ENCODE results near the gene PRKCQ.
"Not testable (repeated sequence)": the region's sequence is repeated elsewhere in the genome, so short reads cannot be mapped to it uniquely, and the experiment has no call there.

PRKCQ gene

DNA sequence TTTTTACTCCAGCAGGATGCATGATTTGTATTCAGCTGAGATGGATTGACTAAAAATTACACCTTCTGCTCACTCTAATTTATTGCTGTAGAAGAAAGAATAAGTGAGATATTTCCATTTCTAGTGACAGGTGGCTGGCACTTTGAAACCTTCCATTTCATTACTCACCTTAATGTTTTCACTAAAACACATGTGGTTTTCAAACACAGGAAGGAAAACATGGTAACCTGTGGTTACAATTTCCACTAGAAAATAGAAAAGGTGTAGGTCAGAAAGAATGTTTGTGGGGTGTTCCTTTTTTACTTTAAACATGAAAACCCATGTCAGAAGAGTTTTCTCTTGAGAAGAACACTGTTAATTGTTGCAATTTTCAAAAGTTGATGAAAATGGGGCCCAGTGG, 12.0 kb upstream of the PRKCQ start:
- DNase-seq: no peak

DNA sequence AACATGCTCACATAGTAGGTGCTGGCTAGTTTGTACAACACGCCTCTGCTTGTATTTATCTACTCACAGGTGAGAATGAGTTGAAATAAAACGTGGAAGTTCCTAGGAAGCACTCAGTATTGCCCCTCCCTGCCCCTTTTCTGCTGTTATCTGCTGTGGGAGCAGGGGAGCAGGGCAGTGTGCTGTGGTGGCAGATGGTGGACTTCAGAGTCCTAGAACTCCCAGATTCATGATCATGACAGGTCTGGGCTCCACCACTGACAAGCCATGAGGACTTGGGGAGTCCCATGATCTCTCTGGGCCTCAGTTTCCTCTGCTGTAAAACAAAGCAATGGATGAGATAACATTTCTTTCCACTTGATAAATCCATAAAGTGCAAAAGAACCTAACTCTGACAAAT, 11.6 kb upstream of the PRKCQ start:
- no peak for DNase-seq

DNA sequence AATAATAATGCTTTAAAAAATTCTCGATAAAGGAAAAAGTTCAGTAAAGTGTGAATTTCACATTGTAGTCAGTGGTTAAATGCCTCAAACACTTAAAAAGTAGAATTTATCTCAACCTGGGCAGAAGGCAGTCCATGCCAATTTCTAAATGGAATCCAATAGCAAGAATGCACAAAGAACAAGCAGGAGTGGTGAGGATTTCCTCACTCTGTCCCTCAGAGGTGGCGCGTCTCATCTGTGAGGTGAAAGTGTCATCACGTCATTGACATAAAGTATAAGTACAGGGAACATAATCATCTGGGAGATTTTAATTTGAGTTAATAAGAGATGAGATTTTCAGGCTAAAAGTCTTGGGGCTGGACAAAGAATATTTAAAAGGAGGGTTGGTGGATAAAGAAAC, 10.0 kb upstream of the PRKCQ start:
- DNase-seq: no peak

DNA sequence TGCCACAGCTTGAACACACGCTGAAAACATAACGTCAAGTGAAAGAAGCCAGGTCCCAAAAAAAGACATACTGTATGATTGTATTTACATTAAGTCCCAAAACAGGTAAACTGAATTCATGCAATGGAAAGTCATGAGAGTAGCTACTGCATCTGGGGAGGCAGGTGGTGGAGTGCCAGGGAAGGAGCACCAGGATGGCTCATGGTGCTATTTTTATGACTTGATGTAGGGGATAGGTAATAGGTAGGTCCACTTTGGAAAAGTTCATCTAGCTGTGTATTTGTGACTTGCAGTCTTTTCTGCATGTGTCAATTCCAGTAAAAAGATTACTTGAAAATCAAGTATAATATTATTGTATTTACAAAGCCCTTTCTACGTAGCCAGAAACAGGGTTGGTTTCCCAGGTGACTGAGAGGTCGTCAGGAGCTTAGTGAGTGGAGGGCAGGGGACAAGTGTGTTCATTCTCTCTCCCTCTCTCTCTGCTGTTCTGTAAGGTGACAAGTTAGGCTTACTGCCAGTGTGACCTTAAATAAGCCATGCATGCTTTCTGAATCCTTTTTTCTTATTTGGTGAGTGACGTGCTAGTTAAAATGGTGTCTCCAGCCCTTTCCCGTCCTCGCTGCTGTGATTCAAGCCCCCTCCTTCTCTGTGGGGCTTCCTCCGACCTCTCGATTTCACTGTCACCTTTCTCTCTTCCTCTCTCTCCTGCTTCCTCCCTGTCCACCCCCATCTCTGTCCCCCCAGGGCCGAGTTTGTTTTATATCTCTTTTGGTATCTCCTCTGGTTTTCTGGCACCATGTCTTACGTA, 9.4 kb upstream of the PRKCQ start:
- DNase-seq: no peak

DNA sequence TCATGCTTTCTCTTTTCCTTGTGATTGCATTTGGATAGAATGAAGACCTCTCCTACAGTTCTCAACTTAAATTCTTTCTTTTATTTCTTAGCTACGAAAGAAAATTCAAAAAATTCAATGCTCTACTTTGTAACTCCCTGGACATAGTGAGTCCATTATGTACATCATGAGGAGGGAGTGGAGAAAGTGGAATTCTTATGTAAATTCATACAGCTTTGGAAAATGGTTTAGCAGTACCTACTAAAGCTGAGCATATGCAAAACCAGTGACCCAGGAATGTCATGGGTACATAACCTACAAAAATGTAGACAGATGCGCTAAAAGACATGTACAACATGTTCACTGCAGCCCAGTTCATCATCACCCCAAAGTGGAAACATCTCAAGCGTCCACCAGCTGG, 8.8 kb upstream of the PRKCQ start:
- DNase-seq: no peak

DNA sequence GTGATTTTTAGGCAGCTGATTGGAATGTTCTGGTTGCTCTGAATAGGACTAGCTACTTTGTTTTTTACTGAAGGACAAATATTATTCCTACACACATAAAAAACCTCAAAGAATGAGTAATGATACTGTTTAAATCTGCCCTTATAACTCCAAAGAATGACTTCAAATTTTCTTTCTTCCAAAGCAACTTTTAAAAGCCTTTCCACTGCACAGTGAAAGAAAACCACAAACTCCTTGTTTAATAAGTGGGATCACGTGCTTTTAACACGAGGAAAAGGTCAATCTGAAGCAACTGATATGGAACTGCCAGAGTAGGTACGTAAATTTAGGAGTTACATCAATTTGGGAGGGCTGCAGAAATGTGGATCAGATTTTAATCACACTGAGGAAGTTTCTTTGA, 8.0 kb upstream of the PRKCQ start:
- no peak for DNase-seq

DNA sequence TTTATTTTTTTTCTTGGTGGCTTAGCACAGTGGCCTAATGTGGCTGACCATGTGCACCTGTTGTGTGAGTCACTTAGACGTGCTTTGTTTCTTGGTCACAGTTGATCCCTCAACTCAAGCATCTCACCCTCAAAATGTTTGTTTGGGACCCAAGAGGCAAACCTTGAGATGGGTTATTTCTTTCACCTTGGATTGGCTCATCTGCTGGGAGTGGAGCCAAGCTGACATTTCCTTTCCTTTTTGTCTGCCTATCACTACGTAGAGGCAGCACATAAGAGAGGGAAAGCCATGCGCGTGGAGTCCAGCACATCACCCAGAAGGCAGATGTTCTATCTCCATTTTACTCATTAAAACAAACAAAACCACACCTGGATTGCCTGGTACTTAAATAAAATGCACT, 6.4 kb upstream of the PRKCQ start:
- DNase-seq: no peak

DNA sequence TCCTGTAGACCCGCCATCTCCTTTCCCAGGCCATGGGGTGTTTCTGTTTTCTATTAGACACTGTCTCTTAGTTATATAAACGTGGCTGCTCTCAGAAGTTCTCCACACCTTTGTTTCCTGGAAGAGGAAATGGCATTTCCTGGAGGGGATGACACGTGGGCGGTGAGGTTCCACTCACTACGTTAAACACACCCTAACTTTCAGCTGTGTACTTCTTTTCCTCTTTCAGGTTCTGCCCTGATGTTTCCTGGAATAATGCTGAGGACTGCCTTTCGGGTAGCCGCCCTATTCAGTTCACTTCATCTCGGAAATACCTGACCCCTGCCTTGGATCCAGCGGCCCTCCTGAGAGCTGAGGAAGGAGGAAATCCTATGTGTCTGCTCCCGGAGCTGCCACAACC, 3.4 kb upstream of the PRKCQ start:
- DNase-seq: no peak

DNA sequence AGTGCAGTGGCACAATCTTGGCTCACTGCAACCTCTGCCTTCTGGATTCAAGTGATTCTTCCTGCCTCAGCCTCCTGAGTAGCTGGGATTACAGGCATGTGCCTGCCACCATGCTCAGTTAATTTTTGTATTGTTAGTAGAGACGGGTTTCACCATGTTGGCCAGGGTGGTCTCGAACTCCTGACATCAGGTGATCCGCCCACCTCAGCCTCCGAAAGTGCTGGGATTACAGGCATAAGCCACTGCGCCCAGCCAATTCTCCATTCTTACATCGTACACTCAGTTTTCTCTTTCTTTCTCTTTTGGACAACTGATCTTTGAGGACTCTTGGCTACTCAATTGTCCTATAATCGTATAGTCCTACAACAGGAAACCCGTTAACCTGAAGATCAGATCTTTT, 2.8 kb upstream of the PRKCQ start:
- DNase-seq: not testable (repeated sequence)

DNA sequence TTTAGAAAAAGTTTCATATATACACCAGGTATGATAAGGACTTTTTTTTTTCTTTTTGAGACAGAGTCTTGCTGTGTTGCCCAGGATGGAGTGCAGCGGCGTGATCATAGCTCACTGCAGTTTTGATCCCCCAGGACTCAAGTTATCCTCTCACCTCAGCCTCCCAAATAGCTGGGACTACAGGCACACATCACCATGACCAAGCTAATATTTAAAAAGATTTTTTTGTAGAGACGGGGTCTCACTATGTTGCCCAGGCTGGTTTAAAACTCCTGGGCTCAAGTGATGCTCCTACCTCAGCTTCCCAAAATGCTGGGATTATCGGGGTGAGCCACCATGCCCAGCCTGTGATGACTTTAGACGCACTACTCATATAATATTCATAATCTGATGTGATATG, 2.2 kb upstream of the PRKCQ start:
- no peak for DNase-seq

DNA sequence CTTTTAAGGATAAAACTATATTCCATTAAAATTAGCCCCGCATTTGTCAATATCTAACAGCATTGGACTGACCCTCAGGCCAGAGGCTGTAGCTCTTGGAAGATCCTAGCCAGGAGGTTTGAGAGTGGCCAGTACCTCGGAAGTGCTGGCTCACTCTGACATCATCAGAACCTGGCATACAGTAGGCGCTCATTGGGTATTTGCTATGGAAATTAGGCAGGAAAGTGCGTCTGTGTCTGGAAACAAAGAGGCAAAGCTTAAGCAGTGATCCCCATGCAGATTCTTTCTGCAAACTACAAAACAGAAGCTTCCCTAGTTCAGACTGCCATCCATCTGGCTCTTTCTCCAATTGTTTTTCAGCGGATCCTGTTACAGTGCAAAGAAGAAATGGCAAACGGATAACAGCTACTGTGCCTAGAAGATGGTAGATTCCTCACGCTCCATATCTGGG, 1.7 kb upstream of the PRKCQ start:
- DNase-seq: no peak

DNA sequence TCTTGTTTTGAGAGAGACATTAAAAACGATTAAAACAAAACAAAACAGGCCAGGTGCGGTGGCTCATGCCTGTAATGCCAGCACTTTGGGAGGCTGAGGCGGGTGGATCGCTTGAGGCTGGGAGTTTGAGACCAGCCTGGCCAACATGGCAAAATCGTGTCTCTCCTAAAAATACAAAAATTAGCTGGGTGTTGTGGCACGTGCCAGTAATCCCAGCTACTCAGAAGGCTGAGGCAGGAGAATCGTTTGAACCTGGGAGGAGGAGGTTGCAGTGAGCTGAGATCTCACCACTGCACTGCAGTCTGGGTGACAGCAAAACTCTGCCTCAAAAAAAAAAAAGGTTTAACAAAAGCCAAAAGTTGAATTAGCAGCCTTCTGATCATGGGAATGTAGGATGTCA, 1.1 kb upstream of the PRKCQ start:
- not testable (repeated sequence) for DNase-seq

DNA sequence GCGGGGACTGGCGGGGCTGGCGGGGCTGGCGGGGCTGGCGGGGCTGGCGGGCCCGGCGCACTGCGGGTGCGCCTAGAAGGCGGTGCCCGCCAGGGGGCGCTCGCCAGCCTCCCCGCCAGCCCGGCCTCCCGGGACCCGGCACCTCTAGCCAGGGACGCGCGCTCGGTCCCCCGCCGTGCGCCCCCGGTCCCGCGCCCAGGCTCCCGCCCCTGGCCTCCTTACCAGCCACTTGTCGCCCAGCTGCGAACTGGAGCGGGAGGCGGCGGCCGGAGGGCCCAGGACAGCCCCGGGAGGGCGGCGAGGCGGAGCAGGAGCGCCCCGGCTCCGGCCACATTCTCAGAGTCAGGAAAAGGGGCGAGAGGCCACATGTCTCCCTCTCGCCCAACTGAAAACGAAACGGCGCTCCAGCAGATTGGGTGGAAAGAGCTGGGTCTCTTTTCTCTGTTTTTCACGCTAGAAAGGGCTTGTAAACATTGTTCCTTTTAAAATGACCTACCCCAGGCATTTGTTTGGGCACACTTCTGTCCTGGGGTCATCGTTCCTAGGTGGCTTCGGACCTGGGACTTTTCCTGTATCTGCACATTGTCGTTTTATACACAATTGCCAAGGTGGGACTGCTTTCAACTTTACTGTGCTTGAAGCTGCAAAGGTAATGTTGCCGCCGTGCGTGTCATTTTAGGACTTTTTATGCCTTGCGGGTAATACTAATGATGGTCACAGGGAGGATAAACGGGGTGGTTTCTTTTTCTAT, 378 bp upstream of the PRKCQ start:
- no peak for DNase-seq

DNA sequence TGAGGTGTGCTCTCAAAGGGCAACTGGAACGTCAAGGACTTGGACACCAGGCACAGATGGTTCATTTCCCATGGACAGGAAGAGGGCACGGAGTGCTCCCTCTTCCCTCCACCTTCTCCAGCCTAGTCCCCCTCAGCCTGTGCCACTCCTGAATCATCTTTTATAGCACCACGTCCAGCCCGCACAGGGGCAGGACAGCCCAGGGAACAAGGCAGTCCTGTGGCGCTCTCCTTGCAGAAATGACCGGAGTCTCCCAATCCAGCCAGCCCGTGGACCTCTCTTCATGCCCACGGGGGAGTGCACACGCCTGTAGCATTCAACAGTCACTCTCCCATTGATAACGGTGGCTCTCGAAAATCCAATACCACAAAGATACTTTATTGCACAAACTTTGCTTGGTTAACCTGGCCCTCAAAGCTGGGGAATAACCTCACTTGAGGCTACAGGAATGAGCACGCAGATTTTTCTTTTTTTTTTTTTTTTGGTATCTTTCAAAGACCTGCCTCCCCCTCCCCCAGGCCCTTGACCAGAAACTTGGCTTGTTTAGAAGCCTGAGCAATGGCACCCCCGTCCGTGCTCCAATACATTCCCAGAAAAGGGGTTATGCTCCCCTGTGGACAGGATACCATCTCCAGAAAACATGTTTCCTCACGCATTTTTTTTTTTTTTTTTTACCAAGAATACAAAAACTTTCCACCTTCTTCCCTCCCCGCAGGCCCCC, 733 bp downstream of the PRKCQ start:
- DNase-seq: no peak

DNA sequence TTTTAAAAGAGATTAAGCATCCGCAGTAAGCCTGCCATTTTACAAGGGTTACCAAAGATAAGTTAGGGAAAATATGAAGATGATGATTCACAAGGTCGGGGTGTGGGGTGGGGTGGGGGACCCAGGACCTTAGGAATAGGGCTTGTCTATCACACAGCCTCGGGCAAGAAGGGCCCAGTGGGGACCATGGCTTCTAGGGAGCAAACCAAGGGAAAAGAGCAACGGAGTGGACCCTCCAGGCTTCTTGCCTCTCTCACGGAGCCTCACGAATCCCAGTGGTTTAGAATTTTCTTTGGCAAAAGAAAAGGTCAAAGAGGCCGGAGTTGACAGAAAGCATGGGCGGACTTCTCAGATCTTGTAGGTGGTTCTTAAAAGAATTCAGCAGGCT, 1.3 kb downstream of the PRKCQ start:
- no peak for DNase-seq

DNA sequence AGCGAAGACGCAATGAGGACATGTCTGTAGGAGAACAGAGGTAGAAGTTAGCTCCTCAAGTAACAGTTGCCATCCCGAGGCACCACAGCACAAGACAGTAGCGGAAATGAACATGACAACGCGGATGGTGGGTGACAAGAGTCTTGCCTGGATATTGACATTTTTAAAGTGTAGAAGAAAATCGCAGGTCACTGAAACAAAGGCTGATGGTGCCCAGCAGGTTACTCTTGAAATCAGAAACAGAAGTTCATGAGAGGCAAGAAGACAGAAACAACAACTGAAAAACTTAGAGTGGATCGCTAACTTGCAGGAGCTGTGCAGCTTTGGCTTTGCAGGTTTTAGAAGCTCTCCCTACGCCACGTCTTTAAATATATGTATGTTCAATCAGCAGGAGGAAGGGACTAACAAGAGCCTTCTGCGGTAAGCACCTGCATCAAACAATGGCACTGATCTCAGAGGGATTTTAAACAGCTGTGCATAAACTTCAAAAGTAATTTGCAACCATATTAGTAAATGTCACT, 1.8 kb downstream of the PRKCQ start:
- no peak for DNase-seq

DNA sequence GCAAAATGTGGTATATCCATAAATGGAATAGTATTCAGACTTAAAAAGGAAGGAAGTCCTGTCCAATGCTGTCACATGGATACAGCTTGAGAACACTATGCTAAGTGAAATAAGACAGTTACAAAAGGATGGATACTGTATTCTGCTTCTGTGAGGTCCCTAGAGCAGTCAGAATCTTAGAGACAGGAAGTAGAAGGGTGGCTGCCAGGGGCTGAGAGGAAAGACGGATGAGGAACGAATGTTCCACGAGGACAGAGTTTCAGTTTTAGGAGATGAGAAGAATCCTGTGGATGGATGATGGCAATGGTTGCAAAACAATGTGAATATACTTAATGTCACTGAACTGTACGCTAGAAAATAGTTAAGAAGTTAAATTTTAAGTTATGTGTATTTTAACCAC, 3.8 kb downstream of the PRKCQ start:
- DNase-seq: no peak

DNA sequence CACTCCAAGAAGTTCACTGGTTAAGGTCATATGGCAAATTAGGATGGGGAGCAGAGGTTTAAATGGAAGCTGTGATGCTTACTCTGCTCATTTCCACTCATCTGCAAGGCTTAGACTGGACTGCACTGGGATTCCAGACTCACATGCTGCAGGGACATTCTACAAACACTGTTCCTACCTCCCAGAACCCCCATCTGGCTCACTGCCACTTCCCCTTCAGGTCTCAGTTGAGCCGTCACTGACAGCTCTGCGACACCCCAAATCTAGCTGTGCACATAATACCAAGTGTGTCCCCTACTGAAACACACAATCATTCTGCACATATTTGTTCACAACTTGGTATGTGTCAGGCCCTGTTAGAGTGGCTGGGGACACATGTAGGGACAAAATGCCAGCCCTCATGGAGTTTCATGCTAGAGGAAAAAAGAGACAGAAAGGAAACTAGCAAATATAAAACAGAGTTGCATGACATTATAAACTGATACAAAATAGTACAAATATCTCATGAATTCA, 5.4 kb downstream of the PRKCQ start:
- no peak for DNase-seq

DNA sequence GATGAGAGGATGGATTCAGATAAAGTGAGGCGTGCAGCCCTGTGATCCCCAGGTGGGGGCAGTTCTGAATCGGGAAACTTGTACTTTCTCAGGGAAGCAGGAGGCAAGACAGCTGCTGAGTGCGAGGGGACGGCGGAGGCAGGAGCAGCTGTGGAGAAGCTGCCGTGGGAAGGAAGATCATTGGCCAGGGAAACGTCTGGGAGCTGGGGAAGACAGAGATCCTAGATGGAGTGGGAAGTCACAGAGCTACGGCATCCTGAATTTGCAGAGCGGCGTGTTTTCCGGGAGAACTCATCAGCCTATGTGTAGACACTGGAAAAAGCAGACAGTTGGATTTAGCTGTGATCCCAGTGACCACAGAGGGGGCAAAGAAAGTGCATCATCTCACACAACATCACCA, 9.2 kb downstream of the PRKCQ start:
- DNase-seq: no peak

DNA sequence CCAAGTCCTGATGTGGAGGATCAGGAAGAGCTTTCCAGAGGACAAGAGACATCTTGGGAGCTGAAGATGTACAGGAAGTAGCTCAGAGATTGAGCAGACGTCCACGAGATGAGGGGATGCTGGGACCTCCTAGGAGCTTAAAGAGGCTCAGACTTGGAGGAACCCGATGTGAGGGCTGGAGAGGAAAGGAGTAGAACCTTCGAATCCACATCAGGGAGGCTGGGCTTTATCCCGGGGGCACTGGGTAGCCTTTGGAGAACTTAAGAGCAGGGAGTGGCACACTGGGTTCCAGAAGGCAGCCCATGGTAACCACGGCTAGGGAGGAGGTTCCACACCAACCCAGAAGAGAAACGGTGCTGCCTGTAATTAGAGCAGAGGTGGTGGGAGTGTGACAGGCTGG, 10.8 kb downstream of the PRKCQ start:
- no peak for DNase-seq

DNA sequence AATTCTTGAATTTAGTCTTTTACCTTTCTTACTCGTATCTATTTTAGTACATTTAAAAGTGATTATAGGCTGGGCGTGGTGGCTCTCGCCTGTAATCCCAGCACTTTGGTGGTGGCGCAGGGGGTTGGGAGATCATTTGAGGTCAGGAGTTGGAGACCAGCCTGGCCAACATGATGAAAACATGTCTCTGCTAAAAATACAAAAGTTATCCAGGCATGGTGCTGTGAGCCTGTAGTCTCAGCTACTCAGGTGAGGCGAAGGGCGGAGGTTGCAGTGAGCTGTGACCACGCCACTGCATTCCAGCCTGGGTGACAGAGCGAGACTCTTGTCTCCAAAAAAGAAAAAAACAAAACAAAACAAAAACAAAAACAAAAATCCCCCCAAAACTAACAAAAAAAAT, 12.2 kb downstream of the PRKCQ start:
- no peak for DNase-seq

DNA sequence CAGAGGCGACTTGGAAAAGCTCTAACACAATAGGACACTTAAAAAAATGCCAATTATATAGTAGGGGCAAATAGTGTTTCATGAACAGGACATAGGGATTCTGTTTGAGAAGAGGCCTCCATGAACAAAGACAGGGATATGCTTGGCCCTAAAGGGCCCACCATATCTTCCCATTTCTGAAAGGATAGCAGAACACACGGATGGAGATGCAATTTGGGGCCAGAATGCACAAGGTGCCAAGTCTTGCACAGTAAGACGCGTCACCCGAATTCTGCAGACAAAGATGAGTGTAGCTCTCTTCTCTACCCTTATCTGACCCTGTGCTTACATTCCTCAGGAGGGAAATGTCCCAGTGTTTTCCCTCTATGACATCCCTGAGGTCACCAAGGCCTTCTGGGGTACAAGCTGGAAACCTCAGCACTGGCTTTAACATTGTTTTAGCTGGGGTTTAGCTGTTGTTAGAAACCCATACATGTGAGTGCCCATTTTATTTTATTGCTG, 12.8 kb downstream of the PRKCQ start:
- no peak for DNase-seq

DNA sequence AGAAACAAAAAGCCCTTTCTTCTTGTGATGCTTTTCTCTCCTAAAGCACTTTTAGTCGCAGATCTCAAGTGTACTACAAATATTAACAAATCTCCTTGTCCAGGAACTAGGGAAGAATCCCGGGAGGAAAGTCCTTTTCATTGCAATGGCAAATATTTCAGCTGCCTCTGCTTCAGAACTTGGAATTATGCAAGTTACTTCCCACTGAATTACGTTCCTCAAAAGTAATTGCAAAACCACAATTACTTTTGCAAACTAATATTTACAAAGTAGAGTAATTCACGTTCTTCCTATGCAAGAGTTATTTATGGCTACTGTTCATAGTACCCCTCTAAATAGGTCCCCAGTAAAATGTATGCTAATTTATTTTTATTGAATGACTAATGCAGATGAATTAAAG, 14.5 kb downstream of the PRKCQ start:
- no peak for DNase-seq
